Upper lobe of left lung (tissue), 6 donors: ENCODE measurements around the gene SUPT5H. TPM values are rescaled to one million over a fixed set of nuclear protein-coding genes. Genes with fewer than 3 reads are reported as not detected.
A peak's percentile ranks its signal among the peaks of the same experiment; 100 is the strongest.

ENCODE experiments used
- ATAC-seq, 2 donors: fragments of 200-7000 bp; cut with Tn5 transposase; one replicate each; pipeline ENCODE4 v1.9.1; 2022; ENCODE audit warnings: mild to moderate bottlenecking in 2 of 2, moderate library complexity in 2 of 2; ENCODE audit not compliant: low FRiP score in 2 of 2
- DNase-seq, 2 donors: peaks; one replicate each; pipeline ENCODE4 v3.0.0-alpha.2; 2019 to 2020
- H3K27ac ChIP-seq, 4 donors: fragments of 200-600 bp; sonication (generic); one replicate each; pipeline ENCODE4 v1.5.1; 2016 to 2019
- H3K27me3 ChIP-seq, 4 donors: fragments of 200-600 bp; sonication (generic); one replicate each; pipeline ENCODE4 v1.5.1; 2017 to 2019
- H3K36me3 ChIP-seq, 4 donors: fragments of 200-600 bp; sonication (generic); one replicate each; pipeline ENCODE4 v1.5.1; 2016 to 2019
- H3K4me1 ChIP-seq, 4 donors: fragments of 200-600 bp; sonication (generic); one replicate each; pipeline ENCODE4 v1.5.1; 2018 to 2019
- H3K4me3 ChIP-seq, 4 donors: fragments of 200-600 bp; sonication (generic); one replicate each; pipeline ENCODE4 v1.5.1; 2017 to 2019; ENCODE audit warnings: mild to moderate bottlenecking in 2 of 4, moderate library complexity in 1 of 4
- H3K9me3 ChIP-seq, 4 donors: fragments of 200-600 bp; sonication (generic); one replicate each; pipeline ENCODE4 v1.5.1; 2018 to 2019
- CTCF ChIP-seq, 6 experiments: fragments of 450-650 bp in 4 of 6; fragments of 200-600 bp in 2 of 6; sonication (generic) in 2 of 6; IDR thresholded peaks; one replicate each; pipeline ENCODE4 v1.5.1; 2016 to 2019; ENCODE audit warnings: antibody characterized with exemption in 6 of 6
- EP300 ChIP-seq, 4 donors: sonication (generic); formaldehyde crosslinking; IDR thresholded peaks; one replicate each; pipeline ENCODE4 v1.5.1; 2017; ENCODE audit warnings: antibody characterized with exemption in 4 of 4, control low read depth in 2 of 4
- POLR2A ChIP-seq, 4 donors: fragments of 450-650 bp; IDR thresholded peaks; one replicate each; pipeline ENCODE4 v1.5.1; 2016 to 2017; ENCODE audit warnings: antibody characterized with exemption in 4 of 4, mild to moderate bottlenecking in 2 of 4
- POLR2AphosphoS5 ChIP-seq, 2 donors: sonication (generic); formaldehyde crosslinking; IDR thresholded peaks; one replicate each; pipeline ENCODE4 v1.5.1; 2017; ENCODE audit warnings: antibody characterized with exemption in 2 of 2
- WGBS, 2 donors: methylation state at CpG; one replicate each; pipeline ENCODE4 v1.1.5; 2017 to 2018; 5-methylcytosine and 5-hydroxymethylcytosine counted together
- total RNA-seq, 6 donors: library from RNA; depleted of rRNA in 4 of 6; stranded (reverse); fragments of >200 nt in 4 of 6; gene quantifications; one replicate each; pipeline versions ENCODE4 v1.1.0 to v1.2.1, GENCODE V29; 2016 to 2021
- donor health status: DM: no; HTN: no; CAD: no; lungs with moderate emphysema.
- donor health status: DM: no; HTN: yes; CAD: no; lungs with severe emphysema.

The SUPT5H gene
- total RNA-seq, 6 donors from 2014 or later: 94.9 to 183 (median 111) TPM

GRCh38 chr19:39433480-39434079 lies 11.8 kb upstream of the SUPT5H start:
- Histone ChIP-seq H3K9me3 (no peaks in the 10 kb centered on the region), H3K36me3 (peaks cover 20 to 34% (median 30%) of the 10 kb centered on the region in 4 donors), H3K27ac (peak overlapping the region in 3 of 4 donors; percentile 88 to 92 (median 91)), H3K4me3 (peak overlapping the region in 1 of 4 donors; percentile 83), H3K27me3 (no peaks in the 10 kb centered on the region), H3K4me1 (peaks cover 43 to 66% (median 58%) of the 10 kb centered on the region in 4 donors)
- no peak for ATAC-seq
- 96% methylated on average over 8 of the region's 8 CpGs; no CpG with 5 or more reads in 1 of the 2 donors for WGBS, 2 donors
- no peak for DNase-seq
- TF ChIP-seq POLR2A (IDR thresholded peaks at IDR 0.05) (no peak), CTCF (IDR thresholded peaks at IDR 0.05) (no peak), EP300 (IDR thresholded peaks at IDR 0.05) (no peak), POLR2AphosphoS5 (IDR thresholded peaks at IDR 0.05) (no peak)

- Histone ChIP-seq H3K9me3 (no peaks in the 10 kb centered on the region), H3K27ac (peak overlapping the region; percentile 88 to 94 (median 92)), H3K27me3 (no peaks in the 10 kb centered on the region), H3K4me1 (peaks cover 36 to 58% (median 50%) of the 10 kb centered on the region in 4 donors), H3K36me3 (peaks cover 20 to 34% (median 30%) of the 10 kb centered on the region in 4 donors), H3K4me3 (peak overlapping the region; percentile 83 to 98 (median 96))
- TF ChIP-seq POLR2AphosphoS5 (IDR thresholded peaks at IDR 0.05) (no peak), POLR2A (IDR thresholded peaks at IDR 0.05) (no peak), EP300 (IDR thresholded peaks at IDR 0.05) (no peak), CTCF (IDR thresholded peaks at IDR 0.05) (no peak)
- DNase-seq: no peak
- 47 to 57% methylated on average over 10 of the region's 10 CpGs for WGBS, 2 donors
- no peak for ATAC-seq
These were observed 11.0 kb upstream of the SUPT5H start for GRCh38 chr19:39434123-39435076.

GRCh38 chr19:39435499-39436349 lies 9.7 kb upstream of the SUPT5H start, which contains the start of gene RPS16:
RPS16 (minus strand) TSS chr19:39435949; CDS start chr19:39435895, 54 bp downstream.
- peak; percentile 98 for ATAC-seq
- WGBS, 2 donors: 0 to 1% methylated on average over 33 to 61 of the region's 61 CpGs
- H3K27ac ChIP-seq: peak within 1 kb of the TSS; percentile 88 to 94 (median 92)
- peaks cover 31 to 51% (median 41%) of the 10 kb centered on the region in 4 donors for H3K4me1 ChIP-seq
- DNase-seq: peak; percentile 99
- H3K36me3 ChIP-seq: peaks cover 20 to 34% (median 30%) of the 10 kb centered on the region in 4 donors
- no peaks in the 10 kb centered on the region for H3K27me3 ChIP-seq
- no peaks in the 10 kb centered on the region for H3K9me3 ChIP-seq
- H3K4me3 ChIP-seq: peak within 1 kb of the TSS; percentile 83 to 98 (median 96)
- TF ChIP-seq POLR2AphosphoS5 (IDR thresholded peaks at IDR 0.05) (peak; percentile 99 to 100), CTCF (IDR thresholded peaks at IDR 0.05) (peak in 2 of 6 experiments; percentile 23 to 49), POLR2A (IDR thresholded peaks at IDR 0.05) (peak; percentile 81 to 98 (median 91)), EP300 (IDR thresholded peaks at IDR 0.05) (peak in 1 of 4 donors; percentile 79)

GRCh38 chr19:39436350-39436716 lies 9.0 kb upstream of the SUPT5H start:
- ATAC-seq (no peak), DNase-seq (no peak)
- peak overlapping the region; percentile 88 to 94 (median 92) for H3K27ac ChIP-seq
- peaks cover 20 to 34% (median 30%) of the 10 kb centered on the region in 4 donors for H3K36me3 ChIP-seq
- no peaks in the 10 kb centered on the region for H3K9me3 ChIP-seq
- TF ChIP-seq POLR2AphosphoS5 (IDR thresholded peaks at IDR 0.05): no peak
- TF ChIP-seq EP300 (IDR thresholded peaks at IDR 0.05): no peak
- TF ChIP-seq CTCF (IDR thresholded peaks at IDR 0.05): no peak
- TF ChIP-seq POLR2A (IDR thresholded peaks at IDR 0.05): no peak
- no peaks in the 10 kb centered on the region for H3K27me3 ChIP-seq
- peaks cover 27 to 47% (median 35%) of the 10 kb centered on the region in 4 donors for H3K4me1 ChIP-seq
- 12 to 15% methylated on average over 2 of the region's 2 CpGs for whole genome bisulfite sequencing, 2 donors
- H3K4me3 ChIP-seq: peak overlapping the region; percentile 31 to 98 (median 89)
